Adrenal gland (tissue), 5 donors: Measurements from ENCODE around the gene ATP5F1B.

Experiments
- CTCF ChIP-seq, 6 experiments: fragments of 450-650 bp in 4 of 6; fragments of 200-600 bp in 2 of 6; sonication (generic) in 1 of 6; IDR thresholded peaks; 1 replicate in 5 of 6; 2 replicates in 1 of 6; pipeline versions ENCODE4 v1.5.1 to v1.8.0; 2016 to 2021; ENCODE audit warnings: antibody characterized with exemption in 6 of 6, mild to moderate bottlenecking in 2 of 6, moderate library complexity in 1 of 6
- POLR2A ChIP-seq, 2 donors: fragments of 450-650 bp; IDR thresholded peaks; one replicate each; pipeline ENCODE4 v1.6.1; 2017; ENCODE audit warnings: antibody characterized with exemption in 2 of 2, mild to moderate bottlenecking in 2 of 2, moderate library complexity in 1 of 2
- donor health status: DM: no; HTN: no; CAD: no.

- TF ChIP-seq CTCF (IDR thresholded peaks at IDR 0.05) (no peak), POLR2A (IDR thresholded peaks at IDR 0.05) (no peak)
Observed at GRCh38 chr12:56641219-56641618, 4.6 kb downstream of the ATP5F1B start.
